AG10803 (cell line): ENCODE results near the gene FBXL14.
A peak's percentile ranks its signal among the peaks of the same experiment; 100 is the strongest.

Experiments used
- DNase-seq: peaks from one replicate; pipeline ENCODE4 v3.0.0; 2010; ENCODE audit warnings: low read depth
- H3K4me3 ChIP-seq: 2 replicates; pipeline ENCODE4 v1.5.1; 2011; ENCODE audit warnings: mild to moderate bottlenecking, low read length, control low read depth
- TF ChIP-seq, protein P1 (sequence below): conservative IDR thresholded peaks from 2 replicates; pipeline ENCODE4 v1.5.1; 2011; ENCODE audit warnings: mild to moderate bottlenecking, low read length, control low read depth, inconsistent platforms

The FBXL14 gene

DNA sequence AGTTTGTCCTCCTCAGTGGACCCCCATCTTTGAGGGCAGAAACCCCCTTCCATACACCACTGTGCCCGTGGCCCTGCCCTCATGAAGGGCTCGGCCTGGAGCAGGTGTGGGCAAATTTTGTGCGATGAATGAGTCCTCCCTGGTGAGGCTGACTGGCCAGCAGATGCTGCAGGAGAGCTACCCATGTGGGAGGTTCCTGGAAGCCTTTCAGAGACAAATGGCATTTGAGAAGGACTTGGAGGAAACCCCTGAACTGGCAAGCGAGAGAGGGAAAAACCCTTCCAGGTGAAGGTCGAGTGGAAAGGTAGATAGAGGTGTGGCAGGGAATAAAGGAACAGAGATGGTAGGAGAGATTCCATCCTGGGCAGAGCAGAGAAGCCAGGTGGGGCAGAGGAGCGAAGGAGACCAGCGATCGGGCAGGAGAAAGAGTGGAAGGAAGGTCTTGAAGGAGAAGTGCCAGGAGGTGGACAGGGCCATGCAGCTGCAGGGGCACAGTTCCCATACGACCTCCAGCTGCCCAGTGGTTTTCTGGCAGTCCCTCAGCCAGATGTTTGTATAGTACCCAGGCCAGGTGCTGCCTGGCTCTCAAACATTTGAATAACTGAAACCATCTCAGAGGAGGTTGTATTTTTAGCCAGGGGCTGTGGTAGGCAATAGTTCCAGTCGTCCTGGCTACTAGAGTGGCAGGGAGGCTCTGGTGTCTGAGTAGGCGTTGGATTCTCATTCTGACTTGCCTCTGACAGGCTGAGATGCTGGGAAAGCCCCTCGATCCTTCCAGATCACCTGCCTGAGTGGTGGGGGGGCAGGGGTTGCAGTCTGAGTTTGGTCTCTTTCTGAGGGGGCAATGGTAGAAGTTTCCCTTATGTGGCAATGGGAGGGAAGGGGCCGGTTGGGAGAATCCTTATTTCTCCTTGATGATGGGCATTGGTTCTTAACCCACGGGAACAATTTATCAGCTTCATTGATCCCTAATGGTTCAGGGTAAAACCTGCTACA is 40.1 kb downstream of the FBXL14 start:
- no peak overlapping the region for H3K4me3 ChIP-seq
- no peak for DNase-seq
- TF ChIP-seq, protein P1, sequence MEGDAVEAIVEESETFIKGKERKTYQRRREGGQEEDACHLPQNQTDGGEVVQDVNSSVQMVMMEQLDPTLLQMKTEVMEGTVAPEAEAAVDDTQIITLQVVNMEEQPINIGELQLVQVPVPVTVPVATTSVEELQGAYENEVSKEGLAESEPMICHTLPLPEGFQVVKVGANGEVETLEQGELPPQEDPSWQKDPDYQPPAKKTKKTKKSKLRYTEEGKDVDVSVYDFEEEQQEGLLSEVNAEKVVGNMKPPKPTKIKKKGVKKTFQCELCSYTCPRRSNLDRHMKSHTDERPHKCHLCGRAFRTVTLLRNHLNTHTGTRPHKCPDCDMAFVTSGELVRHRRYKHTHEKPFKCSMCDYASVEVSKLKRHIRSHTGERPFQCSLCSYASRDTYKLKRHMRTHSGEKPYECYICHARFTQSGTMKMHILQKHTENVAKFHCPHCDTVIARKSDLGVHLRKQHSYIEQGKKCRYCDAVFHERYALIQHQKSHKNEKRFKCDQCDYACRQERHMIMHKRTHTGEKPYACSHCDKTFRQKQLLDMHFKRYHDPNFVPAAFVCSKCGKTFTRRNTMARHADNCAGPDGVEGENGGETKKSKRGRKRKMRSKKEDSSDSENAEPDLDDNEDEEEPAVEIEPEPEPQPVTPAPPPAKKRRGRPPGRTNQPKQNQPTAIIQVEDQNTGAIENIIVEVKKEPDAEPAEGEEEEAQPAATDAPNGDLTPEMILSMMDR: no peak

DNA sequence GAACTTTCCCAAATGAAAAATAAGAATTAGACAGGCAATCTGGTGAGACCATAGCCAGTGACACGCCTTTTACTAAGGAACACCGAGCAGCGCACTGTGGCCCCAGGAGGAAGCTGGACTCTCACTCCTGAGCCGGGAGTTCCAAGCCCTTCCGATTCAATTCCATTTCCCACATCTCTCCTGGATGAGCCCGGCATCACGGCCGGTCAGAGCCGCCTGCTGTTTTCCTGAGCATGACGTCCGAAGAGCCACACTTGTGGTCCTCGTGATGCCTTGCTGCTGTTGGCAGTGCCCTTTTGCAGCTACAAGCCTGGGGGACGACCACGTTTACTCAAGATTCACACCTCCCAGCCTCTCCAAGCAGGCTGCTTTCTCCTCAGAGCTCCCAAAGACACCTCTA is 40.8 kb downstream of the FBXL14 start:
- no peak for DNase-seq
- H3K4me3 ChIP-seq: no peak overlapping the region; the same call in 1 of the 2 replicates
- TF ChIP-seq, protein P1: no peak

DNA sequence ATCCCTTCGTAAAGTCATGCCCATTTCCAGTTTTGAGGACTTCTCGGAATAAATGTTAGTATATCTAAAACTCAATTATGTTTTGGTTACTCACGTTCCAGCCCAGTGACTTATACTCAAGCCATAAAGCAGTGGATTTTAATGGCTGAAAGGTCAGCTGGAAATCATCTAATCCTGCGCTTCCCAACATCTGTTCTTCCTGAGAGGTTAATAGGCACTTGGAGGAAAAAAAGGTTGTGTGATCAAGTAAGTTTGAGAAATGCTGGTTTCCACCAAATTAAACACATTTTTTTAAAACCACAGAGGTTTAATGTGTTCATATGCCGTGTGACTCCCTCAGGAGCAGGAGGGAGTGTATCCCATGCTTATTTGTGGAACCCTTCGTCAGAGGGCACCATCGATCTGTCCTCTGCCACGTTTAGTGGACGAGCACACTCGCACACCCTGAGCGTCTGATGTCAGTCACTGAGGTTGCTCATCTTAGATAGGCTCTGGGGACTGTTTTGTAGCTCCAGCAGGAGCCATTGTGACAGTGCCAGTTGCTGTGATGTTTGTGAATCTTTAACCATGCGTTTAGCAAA is 41.4 kb downstream of the FBXL14 start:
- TF ChIP-seq, protein P1: no peak
- peak overlapping the region; percentile 17 for H3K4me3 ChIP-seq
- DNase-seq: peak; percentile 96

DNA sequence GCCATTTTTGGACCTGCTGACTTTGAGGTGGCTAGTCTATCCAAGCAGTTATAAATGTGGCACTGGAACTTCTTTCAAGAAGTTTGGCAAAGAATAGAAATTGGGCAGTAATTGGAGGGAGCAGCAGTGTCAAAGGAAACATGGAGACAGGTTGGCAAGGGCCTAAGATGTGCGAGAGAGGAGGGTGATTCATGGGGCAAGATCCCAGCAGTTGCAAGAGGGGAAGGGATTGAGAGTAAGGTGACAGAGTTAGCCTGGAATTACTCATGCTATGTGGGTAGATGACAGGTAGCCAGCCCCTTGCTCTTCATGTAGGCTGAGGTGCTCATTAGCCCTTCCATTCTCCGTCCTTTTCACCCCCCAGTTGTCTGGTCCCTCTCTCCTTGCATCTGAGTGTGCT is 42.2 kb downstream of the FBXL14 start:
- no peak overlapping the region for H3K4me3 ChIP-seq
- TF ChIP-seq, protein P1: no peak
- DNase-seq: peak; percentile 39

DNA sequence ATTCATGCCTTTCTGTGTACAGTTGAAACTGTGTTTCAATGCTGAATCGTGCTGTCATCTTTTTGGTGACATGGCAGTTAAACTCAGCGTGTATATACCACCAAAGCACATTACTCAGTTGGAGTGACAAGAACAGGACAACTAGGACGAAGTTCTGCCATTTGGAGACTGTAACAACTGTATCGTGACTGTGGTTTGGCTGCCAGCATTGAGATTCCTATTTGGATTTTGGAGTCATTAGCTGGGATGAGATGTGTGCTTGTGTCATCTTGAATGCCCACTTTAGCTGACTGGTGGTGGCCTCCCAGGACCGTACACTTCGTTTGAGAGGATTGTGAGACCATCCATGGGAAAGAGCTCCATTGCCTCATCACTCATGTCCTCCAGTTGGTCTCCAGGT is 42.9 kb downstream of the FBXL14 start:
- TF ChIP-seq, protein P1: no peak
- no peak for DNase-seq
- no peak overlapping the region for H3K4me3 ChIP-seq

DNA sequence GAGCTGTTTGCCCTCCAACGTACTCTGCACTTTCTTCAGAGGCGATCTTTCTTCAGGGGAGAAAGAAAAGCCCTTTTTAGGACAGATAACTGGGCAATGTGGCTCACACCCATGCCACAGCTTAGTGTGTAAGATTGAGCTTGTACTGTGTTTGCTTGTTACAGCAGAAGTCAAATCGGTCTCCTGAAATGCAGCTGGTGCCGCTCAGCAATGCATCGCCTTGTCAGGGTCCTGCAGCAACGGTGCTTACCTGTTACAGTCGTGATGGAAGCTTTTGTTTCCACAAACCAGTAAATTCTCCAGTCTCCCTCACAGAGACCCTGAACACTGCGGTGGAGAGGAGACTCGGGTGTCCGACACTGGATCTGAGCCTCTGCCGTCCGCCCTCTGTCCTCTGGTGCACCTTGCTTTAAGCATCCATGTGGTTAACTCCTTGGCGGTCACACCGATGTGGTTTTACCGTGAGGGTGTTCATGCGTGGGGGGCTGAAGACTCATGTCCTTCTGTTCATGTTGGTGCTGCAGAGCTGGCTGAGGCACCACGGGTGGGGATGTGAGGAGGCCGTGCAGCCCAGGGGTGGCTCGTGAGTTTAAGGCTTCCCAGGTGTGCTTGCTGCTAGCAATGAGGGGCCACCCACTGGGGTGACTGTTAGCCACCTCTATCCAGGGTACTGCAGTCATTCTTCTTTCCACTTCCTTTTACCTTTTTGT is 47.3 kb downstream of the FBXL14 start:
- TF ChIP-seq, protein P1: no peak
- H3K4me3 ChIP-seq: no peak overlapping the region
- DNase-seq: no peak
